ENCODE measurements around the gene UQCRQ.
A peak's percentile ranks its signal among the peaks of the same experiment; 100 is the strongest.

Gene UQCRQ

GRCh38 chr5:132873930-132874271, 7.5 kb downstream of the UQCRQ start:
- Mint-ChIP-seq H3K27me3 (no peaks in the 10 kb centered on the region), H3K27ac (no peak overlapping the region), H3K36me3 (peaks cover 5% of the 10 kb centered on the region), H3K4me3 (no peak overlapping the region), H3K4me1 (peaks cover under 1% of the 10 kb centered on the region), H3K9me3 (no peaks in the 10 kb centered on the region)

GRCh38 chr5:132876020-132876759, 9.7 kb downstream of the UQCRQ start:
- H3K27me3 Mint-ChIP-seq: no peaks in the 10 kb centered on the region
- H3K4me3 Mint-ChIP-seq: no peak overlapping the region
- H3K4me1 Mint-ChIP-seq: no peaks in the 10 kb centered on the region
- no peak overlapping the region for H3K27ac Mint-ChIP-seq
- H3K36me3 Mint-ChIP-seq: peaks cover 4% of the 10 kb centered on the region
- H3K9me3 Mint-ChIP-seq: no peaks in the 10 kb centered on the region

- no peaks in the 10 kb centered on the region for H3K9me3 Mint-ChIP-seq
- peaks cover 4% of the 10 kb centered on the region for H3K36me3 Mint-ChIP-seq
- H3K27me3 Mint-ChIP-seq: no peaks in the 10 kb centered on the region
- no peaks in the 10 kb centered on the region for H3K4me1 Mint-ChIP-seq
- no peak overlapping the region for H3K4me3 Mint-ChIP-seq
- H3K27ac Mint-ChIP-seq: no peak overlapping the region
Observed at GRCh38 chr5:132877466-132877865, 11.0 kb downstream of the UQCRQ start.

- Mint-ChIP-seq H3K27ac (peak overlapping the region; percentile 23), H3K4me3 (no peak overlapping the region), H3K9me3 (no peaks in the 10 kb centered on the region), H3K4me1 (no peaks in the 10 kb centered on the region), H3K36me3 (peaks cover 5% of the 10 kb centered on the region), H3K27me3 (no peaks in the 10 kb centered on the region)
Observed at GRCh38 chr5:132877938-132878337, 11.5 kb downstream of the UQCRQ start.

- no peak overlapping the region for H3K27ac Mint-ChIP-seq
- H3K9me3 Mint-ChIP-seq: no peaks in the 10 kb centered on the region
- H3K4me1 Mint-ChIP-seq: peaks cover 7% of the 10 kb centered on the region
- H3K27me3 Mint-ChIP-seq: no peaks in the 10 kb centered on the region
- H3K36me3 Mint-ChIP-seq: peaks cover 8% of the 10 kb centered on the region
- H3K4me3 Mint-ChIP-seq: no peak overlapping the region
Observed at GRCh38 chr5:132883261-132883834, 16.9 kb downstream of the UQCRQ start.

GRCh38 chr5:132884548-132884947, 18.1 kb downstream of the UQCRQ start:
- Mint-ChIP-seq H3K27ac (no peak overlapping the region), H3K36me3 (peaks cover 8% of the 10 kb centered on the region), H3K4me1 (peaks cover 7% of the 10 kb centered on the region), H3K9me3 (no peaks in the 10 kb centered on the region), H3K4me3 (no peak overlapping the region), H3K27me3 (no peaks in the 10 kb centered on the region)

GRCh38 chr5:132886064-132886823, 19.8 kb downstream of the UQCRQ start:
- H3K4me1 Mint-ChIP-seq: peaks cover 7% of the 10 kb centered on the region
- peaks cover 9% of the 10 kb centered on the region for H3K36me3 Mint-ChIP-seq
- no peaks in the 10 kb centered on the region for H3K27me3 Mint-ChIP-seq
- no peak overlapping the region for H3K4me3 Mint-ChIP-seq
- no peak overlapping the region for H3K27ac Mint-ChIP-seq
- H3K9me3 Mint-ChIP-seq: no peaks in the 10 kb centered on the region

GRCh38 chr5:132887283-132887682, 20.8 kb downstream of the UQCRQ start:
- no peak overlapping the region for H3K27ac Mint-ChIP-seq
- no peaks in the 10 kb centered on the region for H3K27me3 Mint-ChIP-seq
- H3K4me3 Mint-ChIP-seq: no peak overlapping the region
- peaks cover 9% of the 10 kb centered on the region for H3K36me3 Mint-ChIP-seq
- H3K9me3 Mint-ChIP-seq: no peaks in the 10 kb centered on the region
- peaks cover 7% of the 10 kb centered on the region for H3K4me1 Mint-ChIP-seq

- Mint-ChIP-seq H3K27ac (no peak overlapping the region), H3K36me3 (peaks cover 8% of the 10 kb centered on the region)
Observed at GRCh38 chr5:132889501-132889900, 23.1 kb downstream of the UQCRQ start.

GRCh38 chr5:132890817-132891216, 24.4 kb downstream of the UQCRQ start:
- Mint-ChIP-seq H3K27ac (no peak overlapping the region), H3K36me3 (peaks cover 13% of the 10 kb centered on the region), H3K4me3 (no peak overlapping the region), H3K27me3 (no peaks in the 10 kb centered on the region), H3K9me3 (no peaks in the 10 kb centered on the region), H3K4me1 (no peaks in the 10 kb centered on the region)

More at GRCh38 chr5:132889501-132889900, 23.1 kb downstream of the UQCRQ start:
- H3K27me3 Mint-ChIP-seq: no peaks in the 10 kb centered on the region
- no peaks in the 10 kb centered on the region for H3K9me3 Mint-ChIP-seq
- no peak overlapping the region for H3K4me3 Mint-ChIP-seq
- H3K4me1 Mint-ChIP-seq: peaks cover 7% of the 10 kb centered on the region

- H3K4me3 Mint-ChIP-seq: no peak overlapping the region
- H3K4me1 Mint-ChIP-seq: peaks cover 4% of the 10 kb centered on the region
- no peaks in the 10 kb centered on the region for H3K9me3 Mint-ChIP-seq
- peaks cover 16% of the 10 kb centered on the region for H3K36me3 Mint-ChIP-seq
- no peak overlapping the region for H3K27ac Mint-ChIP-seq
- H3K27me3 Mint-ChIP-seq: no peaks in the 10 kb centered on the region
Observed at GRCh38 chr5:132895719-132896305, 29.4 kb downstream of the UQCRQ start.

GRCh38 chr5:132896685-132897084, 30.2 kb downstream of the UQCRQ start:
- Mint-ChIP-seq H3K36me3 (peaks cover 16% of the 10 kb centered on the region), H3K27me3 (no peaks in the 10 kb centered on the region), H3K27ac (peak overlapping the region; percentile 79)

GRCh38 chr5:132898094-132898493, 31.7 kb downstream of the UQCRQ start:
- H3K9me3 Mint-ChIP-seq: no peaks in the 10 kb centered on the region
- H3K27ac Mint-ChIP-seq: no peak overlapping the region
- H3K27me3 Mint-ChIP-seq: no peaks in the 10 kb centered on the region
- peaks cover 14% of the 10 kb centered on the region for H3K36me3 Mint-ChIP-seq
- H3K4me1 Mint-ChIP-seq: peaks cover 9% of the 10 kb centered on the region
- H3K4me3 Mint-ChIP-seq: no peak overlapping the region

More at GRCh38 chr5:132896685-132897084, 30.2 kb downstream of the UQCRQ start:
- Mint-ChIP-seq H3K9me3 (no peaks in the 10 kb centered on the region), H3K4me1 (peaks cover 8% of the 10 kb centered on the region), H3K4me3 (no peak overlapping the region)

- Mint-ChIP-seq H3K27ac (peak overlapping the region; percentile 35), H3K27me3 (no peaks in the 10 kb centered on the region), H3K4me3 (no peak overlapping the region), H3K9me3 (no peaks in the 10 kb centered on the region), H3K36me3 (peaks cover 5% of the 10 kb centered on the region), H3K4me1 (peaks cover 25% of the 10 kb centered on the region)
Observed at GRCh38 chr5:132901036-132901435, 34.6 kb downstream of the UQCRQ start.

- Mint-ChIP-seq H3K27me3 (no peaks in the 10 kb centered on the region), H3K4me1 (peaks cover 30% of the 10 kb centered on the region), H3K36me3 (peaks cover 5% of the 10 kb centered on the region), H3K4me3 (no peak overlapping the region), H3K9me3 (no peaks in the 10 kb centered on the region), H3K27ac (no peak overlapping the region)
Observed at GRCh38 chr5:132901730-132902129, 35.3 kb downstream of the UQCRQ start.

- Mint-ChIP-seq H3K9me3 (no peaks in the 10 kb centered on the region), H3K36me3 (peaks cover 6% of the 10 kb centered on the region), H3K27me3 (no peaks in the 10 kb centered on the region), H3K4me1 (peaks cover 42% of the 10 kb centered on the region), H3K4me3 (no peak overlapping the region), H3K27ac (no peak overlapping the region)
Observed at GRCh38 chr5:132905938-132906337, 39.5 kb downstream of the UQCRQ start.

Data from activated naive CD4-positive, alpha-beta T cell treated with anti-CD3 and anti-CD28 coated beads, Interleukin-2, amount 50 U/mL, for 24 hours (primary cell).